ENCODE data around the gene FAM167B.

FAM167B gene

DNA sequence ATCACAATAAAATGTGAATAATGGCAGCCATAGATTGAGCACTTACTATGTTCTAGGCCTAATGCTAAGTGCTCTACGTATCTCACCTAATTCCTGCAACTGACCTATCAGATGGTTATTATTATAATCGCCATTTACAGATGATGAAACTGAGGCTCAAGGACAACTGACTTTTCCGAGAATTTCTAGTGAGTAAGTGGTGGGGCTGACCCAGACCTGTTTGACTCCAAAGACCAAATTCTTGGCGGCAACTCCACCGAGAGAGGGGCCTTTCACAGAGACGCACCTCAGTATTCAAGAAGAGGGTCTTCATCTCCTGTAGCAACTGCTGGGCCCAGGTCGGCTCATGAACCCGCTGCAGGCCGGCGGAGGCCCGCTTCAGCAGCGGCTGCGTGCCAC lies 25.4 kb upstream of the FAM167B start:
- DNase-seq (ENCODE audit: extremely low spot score), result no peak
- CTCF ChIA-PET, result interaction anchor here (1.0 kb wide), 1 partner anchor 9 kb away, joined by 3 read pairs; no protein-coding TSS in a partner anchor
- POLR2A ChIA-PET, result interaction anchor here (3.4 kb wide), 1 partner anchor 16 kb away, joined by 10 read pairs; the partner anchor contains the start of gene IQCC
- no peak for TF ChIP-seq FOXM1 (IDR thresholded peaks at IDR 0.05; ENCODE audit: borderline replicate concordance)
- no peak for TF ChIP-seq ARNT (IDR thresholded peaks at IDR 0.05)
- no peak for TF ChIP-seq HDGF (IDR thresholded peaks at IDR 0.05; ENCODE audit: borderline replicate concordance)
- TF ChIP-seq SP1 (IDR thresholded peaks at IDR 0.05), result no peak
- TF ChIP-seq, protein P1, sequence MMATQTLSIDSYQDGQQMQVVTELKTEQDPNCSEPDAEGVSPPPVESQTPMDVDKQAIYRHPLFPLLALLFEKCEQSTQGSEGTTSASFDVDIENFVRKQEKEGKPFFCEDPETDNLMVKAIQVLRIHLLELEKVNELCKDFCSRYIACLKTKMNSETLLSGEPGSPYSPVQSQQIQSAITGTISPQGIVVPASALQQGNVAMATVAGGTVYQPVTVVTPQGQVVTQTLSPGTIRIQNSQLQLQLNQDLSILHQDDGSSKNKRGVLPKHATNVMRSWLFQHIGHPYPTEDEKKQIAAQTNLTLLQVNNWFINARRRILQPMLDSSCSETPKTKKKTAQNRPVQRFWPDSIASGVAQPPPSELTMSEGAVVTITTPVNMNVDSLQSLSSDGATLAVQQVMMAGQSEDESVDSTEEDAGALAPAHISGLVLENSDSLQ (IDR thresholded peaks at IDR 0.05), result no peak
- TF ChIP-seq ZNF384 (IDR thresholded peaks at IDR 0.05), result no peak
- TF ChIP-seq FOXA1 (IDR thresholded peaks at IDR 0.05), result no peak
- no peak for TF ChIP-seq NFRKB (IDR thresholded peaks at IDR 0.05)
- no peak for TF ChIP-seq FOXK2 (IDR thresholded peaks at IDR 0.05)
- TF ChIP-seq CTBP1 (IDR thresholded peaks at IDR 0.05; ENCODE audit: borderline replicate concordance), result no peak
- no peak for TF ChIP-seq L3MBTL2 (conservative IDR thresholded peaks at IDR 0.05)
- no peak for TF ChIP-seq LEF1 (IDR thresholded peaks at IDR 0.05; ENCODE audit: borderline replicate concordance)
- TF ChIP-seq SUZ12 (IDR thresholded peaks at IDR 0.05), result no peak
- no peak for TF ChIP-seq BHLHE40 (IDR thresholded peaks at IDR 0.05; ENCODE audit: borderline replicate concordance)
- TF ChIP-seq ELF4 (IDR thresholded peaks at IDR 0.05), result no peak
- no peak for TF ChIP-seq TARDBP (IDR thresholded peaks at IDR 0.05)

DNA sequence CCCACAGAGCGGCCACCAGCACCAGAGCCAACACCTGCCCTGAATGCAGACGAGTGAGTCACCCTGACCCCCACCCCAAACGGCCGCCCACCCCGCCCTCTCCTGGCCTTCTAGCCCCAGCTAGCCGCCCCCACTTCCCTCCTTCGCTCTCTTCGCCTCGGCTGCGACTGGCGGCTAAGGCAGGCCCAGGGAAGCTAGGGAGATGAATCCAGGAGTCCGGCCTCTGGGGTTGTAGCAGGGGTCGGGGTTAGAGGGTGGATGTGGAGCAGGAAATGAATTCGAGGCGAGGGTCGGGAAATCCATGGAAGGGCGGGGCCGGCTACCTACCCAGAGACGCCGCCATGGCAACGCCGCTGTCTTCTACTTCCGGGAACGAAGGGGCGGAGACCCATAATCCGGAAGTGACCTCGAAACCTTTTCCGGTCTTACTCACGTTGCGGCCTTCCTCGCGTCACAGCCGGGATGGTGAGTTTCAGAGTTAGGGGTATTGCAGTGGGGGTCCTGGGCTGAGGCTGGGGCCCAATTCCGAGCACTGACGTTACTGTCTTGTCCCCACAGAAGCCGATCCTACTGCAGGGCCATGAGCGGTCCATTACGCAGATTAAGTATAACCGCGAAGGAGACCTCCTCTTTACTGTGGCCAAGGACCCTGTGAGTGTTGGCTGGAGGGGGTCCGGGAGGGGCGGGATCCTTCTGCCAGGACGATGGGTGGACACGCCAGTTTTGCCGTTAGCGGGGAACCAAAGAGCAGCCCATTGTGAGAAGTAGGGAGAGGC lies 24.9 kb upstream of the FAM167B start, which contains the start of the genes EIF3I and TMEM234:
TSS of gene EIF3I (plus strand) at position 428 of the 776 bp plus-strand sequence. CDS start at position 463, 35 bp downstream.
TSS of gene TMEM234 (minus strand) at position 374 of the 776 bp plus-strand sequence. CDS start at position 343, 31 bp downstream.
- POLR2A ChIA-PET, result interaction anchor here (0.6 to 3.4 kb wide), 4 partner anchors 14 to 150 kb away, joined by 3 to 10 read pairs (median 4); partner anchors contain the start of genes DCDC2B and IQCC
- TF ChIP-seq FOXA1 (IDR thresholded peaks at IDR 0.05), result no peak
- TF ChIP-seq ARNT (IDR thresholded peaks at IDR 0.05), result no peak
- TF ChIP-seq NFRKB (IDR thresholded peaks at IDR 0.05), result no peak
- TF ChIP-seq LEF1 (IDR thresholded peaks at IDR 0.05; ENCODE audit: borderline replicate concordance), result no peak
- TF ChIP-seq SUZ12 (IDR thresholded peaks at IDR 0.05), result no peak
- TF ChIP-seq ELF4 (IDR thresholded peaks at IDR 0.05), result peak; percentile 97
- TF ChIP-seq HDGF (IDR thresholded peaks at IDR 0.05; ENCODE audit: borderline replicate concordance), result no peak
- peak; percentile 52; the same call in 1 of the 2 replicates for TF ChIP-seq L3MBTL2 (conservative IDR thresholded peaks at IDR 0.05)
- DNase-seq (ENCODE audit: extremely low spot score), result peak; percentile 100
- CTCF ChIA-PET, result interaction anchor here (1.0 kb wide), 1 partner anchor 9 kb away, joined by 3 read pairs; no protein-coding TSS in a partner anchor

DNA sequence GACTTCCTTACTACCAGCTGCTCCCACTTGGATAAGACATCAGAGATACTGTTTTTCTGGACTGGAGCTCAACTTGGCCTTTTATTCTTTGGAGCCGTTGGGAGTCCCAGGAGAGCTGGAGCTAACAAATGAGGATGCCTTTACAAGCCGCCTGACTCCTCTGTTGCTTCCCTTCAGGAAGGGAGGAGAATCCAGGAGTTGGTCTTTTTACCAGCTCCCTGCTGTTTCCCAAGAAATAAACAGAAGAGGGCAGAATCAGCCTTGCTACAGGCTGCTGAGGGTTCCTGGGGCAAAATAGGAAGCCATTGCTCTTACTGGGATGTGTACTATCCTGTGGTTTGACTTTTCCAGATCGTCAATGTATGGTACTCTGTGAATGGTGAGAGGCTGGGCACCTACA lies 23.3 kb upstream of the FAM167B start:
- CTCF ChIA-PET, result no interaction called here
- POLR2A ChIA-PET, result interaction anchor here (1.9 kb wide), 1 partner anchor 12 kb away, joined by 5 read pairs; no protein-coding TSS in a partner anchor
- TF ChIP-seq ELF4 (IDR thresholded peaks at IDR 0.05) (no peak), LEF1 (IDR thresholded peaks at IDR 0.05; ENCODE audit: borderline replicate concordance) (no peak), TARDBP (IDR thresholded peaks at IDR 0.05) (no peak), ARNT (IDR thresholded peaks at IDR 0.05) (no peak), L3MBTL2 (conservative IDR thresholded peaks at IDR 0.05) (no peak), FOXA1 (IDR thresholded peaks at IDR 0.05) (no peak)

DNA sequence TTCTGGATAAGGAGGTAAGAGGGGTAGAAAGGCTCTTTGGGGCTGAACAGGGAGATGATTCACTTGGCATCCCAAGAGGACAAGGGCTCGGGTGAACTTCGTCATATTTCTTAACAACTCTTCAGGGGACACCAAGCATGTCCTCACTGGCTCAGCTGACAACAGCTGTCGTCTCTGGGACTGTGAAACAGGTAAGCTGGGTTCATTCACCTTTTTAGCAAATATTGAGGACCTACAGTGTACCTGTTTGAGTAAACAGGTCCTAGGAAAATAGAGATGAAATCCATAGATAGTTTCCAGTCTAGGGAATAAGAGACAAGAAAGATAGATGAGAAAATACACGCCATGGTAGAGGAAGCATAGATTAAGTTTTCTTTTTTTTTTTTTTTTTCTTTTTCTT lies 22.7 kb upstream of the FAM167B start:
- ChIA-PET POLR2A (no interaction called here), CTCF (no interaction called here)
- TF ChIP-seq FOXM1 (IDR thresholded peaks at IDR 0.05; ENCODE audit: borderline replicate concordance) (no peak), ARNT (IDR thresholded peaks at IDR 0.05) (no peak)
- DNase-seq (ENCODE audit: extremely low spot score), result no peak

More for the DNA sequence above, 23.3 kb upstream of the FAM167B start:
- DNase-seq (ENCODE audit: extremely low spot score), result no peak

DNA sequence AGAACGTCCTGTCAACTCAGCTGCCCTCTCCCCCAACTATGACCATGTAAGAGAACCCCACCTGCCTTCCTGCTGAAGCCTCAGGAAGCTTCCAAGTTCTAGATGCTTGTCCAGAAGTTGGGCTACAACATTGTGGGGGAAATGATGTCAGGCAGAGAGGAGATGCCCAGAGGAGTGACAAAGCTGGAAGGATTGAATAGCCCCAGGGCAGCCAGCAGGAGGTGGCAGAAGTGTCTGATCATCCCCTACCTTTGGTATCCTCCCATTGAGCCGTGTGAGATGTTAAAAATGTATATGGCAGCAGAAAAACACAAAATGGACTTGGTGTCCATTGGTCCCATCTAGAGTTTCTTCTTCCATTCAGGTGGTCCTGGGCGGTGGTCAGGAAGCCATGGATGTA lies 18.3 kb upstream of the FAM167B start:
- POLR2A ChIA-PET, result interaction anchor here (1.1 to 1.3 kb wide), 3 partner anchors 8 to 197 kb away, joined by 3 to 4 read pairs (median 3); no protein-coding TSS in a partner anchor
- CTCF ChIA-PET, result no interaction called here
- TF ChIP-seq FOXK2 (IDR thresholded peaks at IDR 0.05) (no peak), LEF1 (IDR thresholded peaks at IDR 0.05; ENCODE audit: borderline replicate concordance) (no peak), NFRKB (IDR thresholded peaks at IDR 0.05) (no peak), CTBP1 (IDR thresholded peaks at IDR 0.05; ENCODE audit: borderline replicate concordance) (no peak), L3MBTL2 (conservative IDR thresholded peaks at IDR 0.05) (no peak)
- TF ChIP-seq, protein P1 (IDR thresholded peaks at IDR 0.05), result no peak
- DNase-seq (ENCODE audit: extremely low spot score), result no peak

DNA sequence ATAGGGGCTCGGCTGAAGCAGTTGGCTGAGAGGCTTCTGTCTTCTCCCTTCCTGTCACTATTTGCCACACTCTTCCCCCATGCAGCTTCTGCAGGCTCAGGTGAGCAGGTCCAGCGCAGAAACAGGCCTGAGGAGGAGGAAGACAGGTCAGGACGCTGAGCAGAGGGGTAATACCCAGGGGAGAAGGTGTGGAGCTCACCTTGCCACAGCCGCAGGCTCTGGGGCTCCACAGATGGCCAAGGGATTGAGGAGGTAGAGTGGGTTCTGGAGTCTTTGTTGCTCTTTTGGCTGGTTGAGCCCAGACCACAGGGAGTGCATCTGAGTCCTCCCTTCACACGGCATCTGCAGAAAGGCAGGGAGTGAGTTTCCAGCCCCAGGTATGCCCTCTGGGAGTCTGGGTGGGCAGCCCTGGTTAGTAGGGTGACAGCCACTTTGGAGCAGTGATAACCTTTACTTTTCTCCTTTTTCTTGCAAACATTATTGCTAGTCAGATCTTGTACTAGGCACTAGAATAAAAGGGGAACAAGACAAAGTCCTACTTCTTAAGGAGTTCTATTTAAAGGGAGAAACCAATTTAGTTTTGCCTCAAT lies 15.1 kb upstream of the FAM167B start:
- ChIA-PET POLR2A (interaction anchor here (0.7 kb wide), 1 partner anchor 52 kb away, joined by 3 read pairs; the partner anchor contains the start of gene TXLNA), CTCF (no interaction called here)
- TF ChIP-seq HDGF (IDR thresholded peaks at IDR 0.05; ENCODE audit: borderline replicate concordance), result no peak
- TF ChIP-seq LEF1 (IDR thresholded peaks at IDR 0.05; ENCODE audit: borderline replicate concordance), result no peak
- no peak for DNase-seq (ENCODE audit: extremely low spot score)
